Neural progenitor cell (in vitro differentiated cells): ENCODE measurements around the gene MEP1B.

Source experiments
- CTCF ChIP-seq: fragments of 200-600 bp; sonication (generic); IDR thresholded peaks from 2 replicates; pipeline ENCODE4 v1.5.1; 2017; ENCODE audit warnings: antibody characterized with exemption, mild to moderate bottlenecking
- EZH2 ChIP-seq: fragments of 200-600 bp; sonication (generic); IDR thresholded peaks from 2 replicates; pipeline ENCODE4 v1.6.1; 2017; ENCODE audit warnings: antibody characterized with exemption, mild to moderate bottlenecking, moderate library complexity
- EZH2phosphoT487 ChIP-seq: fragments of 200-600 bp; sonication (generic); IDR thresholded peaks from 2 replicates; pipeline ENCODE4 v1.6.1; 2017; ENCODE audit warnings: antibody characterized with exemption

GRCh38 chr18:32258558-32259204 is 68.8 kb downstream of the MEP1B start:
- TF ChIP-seq CTCF (no peak), EZH2phosphoT487 (no peak), EZH2 (no peak)
